ENCODE measurements around the gene WDFY2. TPM values are rescaled to one million over a fixed set of nuclear protein-coding genes. Genes with fewer than 3 reads are reported as not detected.
"Not testable (repeated sequence)": the region's sequence is repeated elsewhere in the genome, so short reads cannot be mapped to it uniquely, and the experiment has no call there.

The WDFY2 gene
- total RNA-seq, 1 experiment from 2014 or later, result 45.5 TPM

GRCh38 chr13:51590231-51590970, 6.1 kb downstream of the WDFY2 start:
- peak overlapping the region; percentile 15 for H3K4me3 ChIP-seq (ENCODE audit: low read depth, low read length, poor library complexity, severe bottlenecking)
- BruUV-seq (replicated peaks), result no TSS peak
- DNase-seq (ENCODE audit: low spot score), result no peak
- peak overlapping the region; percentile 82 for H3K27ac ChIP-seq (ENCODE audit: low read depth, low read length, poor library complexity, severe bottlenecking)
- H3K36me3 ChIP-seq (ENCODE audit: insufficient read depth, low read length, poor library complexity, severe bottlenecking), result peaks cover 10% of the 10 kb centered on the region
- no peak for TF ChIP-seq EZH2 (IDR thresholded peaks at IDR 0.05; ENCODE audit: borderline replicate concordance, low read depth, low read length, poor library complexity, severe bottlenecking)
- TF ChIP-seq, protein P1, sequence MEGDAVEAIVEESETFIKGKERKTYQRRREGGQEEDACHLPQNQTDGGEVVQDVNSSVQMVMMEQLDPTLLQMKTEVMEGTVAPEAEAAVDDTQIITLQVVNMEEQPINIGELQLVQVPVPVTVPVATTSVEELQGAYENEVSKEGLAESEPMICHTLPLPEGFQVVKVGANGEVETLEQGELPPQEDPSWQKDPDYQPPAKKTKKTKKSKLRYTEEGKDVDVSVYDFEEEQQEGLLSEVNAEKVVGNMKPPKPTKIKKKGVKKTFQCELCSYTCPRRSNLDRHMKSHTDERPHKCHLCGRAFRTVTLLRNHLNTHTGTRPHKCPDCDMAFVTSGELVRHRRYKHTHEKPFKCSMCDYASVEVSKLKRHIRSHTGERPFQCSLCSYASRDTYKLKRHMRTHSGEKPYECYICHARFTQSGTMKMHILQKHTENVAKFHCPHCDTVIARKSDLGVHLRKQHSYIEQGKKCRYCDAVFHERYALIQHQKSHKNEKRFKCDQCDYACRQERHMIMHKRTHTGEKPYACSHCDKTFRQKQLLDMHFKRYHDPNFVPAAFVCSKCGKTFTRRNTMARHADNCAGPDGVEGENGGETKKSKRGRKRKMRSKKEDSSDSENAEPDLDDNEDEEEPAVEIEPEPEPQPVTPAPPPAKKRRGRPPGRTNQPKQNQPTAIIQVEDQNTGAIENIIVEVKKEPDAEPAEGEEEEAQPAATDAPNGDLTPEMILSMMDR (conservative IDR thresholded peaks at IDR 0.05; ENCODE audit: low read depth, low read length), result no peak
- no peaks in the 10 kb centered on the region for H3K9me3 ChIP-seq (ENCODE audit: low read depth, low read length, poor library complexity, severe bottlenecking)
- intact Hi-C loops (cut with micrococcal nuclease; ENCODE audit: unreplicated experiment), result loop anchor here (5.0 kb wide), 1 partner anchor 142 kb away; no protein-coding TSS in a partner anchor
- ChIA-PET POLR2A (ENCODE audit: low non-redundant PET) (no interaction called here), CTCF (no interaction called here)
- no peaks in the 10 kb centered on the region for H3K27me3 ChIP-seq (replicated peaks; ENCODE audit: insufficient read depth, low read depth, low read length, poor library complexity)
- peaks cover 56% of the 10 kb centered on the region for H3K4me1 ChIP-seq (ENCODE audit: insufficient read depth, low read length, poor library complexity, severe bottlenecking)

- BruUV-seq (replicated peaks), result no TSS peak
- Histone ChIP-seq H3K4me3 (ENCODE audit: low read depth, low read length, poor library complexity, severe bottlenecking) (no peak overlapping the region), H3K27me3 (replicated peaks; ENCODE audit: insufficient read depth, low read depth, low read length, poor library complexity) (no peaks in the 10 kb centered on the region), H3K36me3 (ENCODE audit: insufficient read depth, low read length, poor library complexity, severe bottlenecking) (peaks cover 10% of the 10 kb centered on the region), H3K4me1 (ENCODE audit: insufficient read depth, low read length, poor library complexity, severe bottlenecking) (peaks cover 63% of the 10 kb centered on the region), H3K27ac (ENCODE audit: low read depth, low read length, poor library complexity, severe bottlenecking) (peak overlapping the region; percentile 82), H3K9me3 (ENCODE audit: low read depth, low read length, poor library complexity, severe bottlenecking) (no peaks in the 10 kb centered on the region)
- intact Hi-C loops (cut with micrococcal nuclease; ENCODE audit: unreplicated experiment), result loop anchor here (5.0 kb wide), 1 partner anchor 141 kb away; no protein-coding TSS in a partner anchor
- CTCF ChIA-PET, result no interaction called here
- DNase-seq (ENCODE audit: low spot score), result peak; percentile 70
- TF ChIP-seq, protein P1 (conservative IDR thresholded peaks at IDR 0.05; ENCODE audit: low read depth, low read length), result no peak
- no peak for TF ChIP-seq EZH2 (IDR thresholded peaks at IDR 0.05; ENCODE audit: borderline replicate concordance, low read depth, low read length, poor library complexity, severe bottlenecking)
- POLR2A ChIA-PET (ENCODE audit: low non-redundant PET), result no interaction called here
Measured at GRCh38 chr13:51590971-51591627, 6.8 kb downstream of the WDFY2 start.

- H3K4me3 ChIP-seq (ENCODE audit: low read depth, low read length, poor library complexity, severe bottlenecking); POLR2A ChIA-PET (ENCODE audit: low non-redundant PET); H3K27me3 ChIP-seq (replicated peaks; ENCODE audit: insufficient read depth, low read depth, low read length, poor library complexity); CTCF ChIA-PET; H3K9me3 ChIP-seq (ENCODE audit: low read depth, low read length, poor library complexity, severe bottlenecking); BruUV-seq (replicated peaks); DNase-seq (ENCODE audit: low spot score): not testable (repeated sequence)
- H3K36me3 ChIP-seq (ENCODE audit: insufficient read depth, low read length, poor library complexity, severe bottlenecking), result peaks cover 10% of the 10 kb centered on the region
- intact Hi-C loops (cut with micrococcal nuclease; ENCODE audit: unreplicated experiment), result loop anchor here (5.0 kb wide), 1 partner anchor 140 kb away; no protein-coding TSS in a partner anchor
- peaks cover 71% of the 10 kb centered on the region for H3K4me1 ChIP-seq (ENCODE audit: insufficient read depth, low read length, poor library complexity, severe bottlenecking)
- H3K27ac ChIP-seq (ENCODE audit: low read depth, low read length, poor library complexity, severe bottlenecking), result peak overlapping the region; percentile 82
Measured at GRCh38 chr13:51591938-51592337, 7.7 kb downstream of the WDFY2 start.
